Hindlimb muscle (tissue), 1 donor: Measurements from ENCODE around the gene ACSBG1. TPM values are rescaled to one million over a fixed set of nuclear protein-coding genes. Genes with fewer than 3 reads are reported as not detected.
A peak's percentile ranks its signal among the peaks of the same experiment; 100 is the strongest.
"Not testable (repeated sequence)": the region's sequence is repeated elsewhere in the genome, so short reads cannot be mapped to it uniquely, and the experiment has no call there.

Experiments
- DNase-seq: peaks from one replicate; pipeline ENCODE4 v3.0.0-alpha.2; 2013
- polyA plus RNA-seq: library from polyadenylated mRNA; unstranded; fragments of 120-200 nt; gene quantifications from one replicate; pipeline ENCODE4 v1.2.1, GENCODE V29; 2013; ENCODE audit not compliant: insufficient read length

Gene ACSBG1
- polyA plus RNA-seq, 1 donor, result 0.44 TPM

GRCh38 chr15:78162038-78162437, 72.3 kb downstream of the ACSBG1 start:
- no peak for DNase-seq

GRCh38 chr15:78159395-78159794, 75.0 kb downstream of the ACSBG1 start:
- no peak for DNase-seq

GRCh38 chr15:78157203-78157602, 77.2 kb downstream of the ACSBG1 start:
- DNase-seq, result no peak

GRCh38 chr15:78156653-78157052, 77.7 kb downstream of the ACSBG1 start:
- DNase-seq, result no peak

- DNase-seq, result no peak
These were observed 78.9 kb downstream of the ACSBG1 start for GRCh38 chr15:78155355-78155939.

GRCh38 chr15:78154955-78155354, 79.4 kb downstream of the ACSBG1 start:
- DNase-seq, result no peak

GRCh38 chr15:78151075-78151474, 83.3 kb downstream of the ACSBG1 start:
- not testable (repeated sequence) for DNase-seq

- no peak for DNase-seq
These were observed 84.3 kb downstream of the ACSBG1 start for GRCh38 chr15:78149805-78150751.

GRCh38 chr15:78149068-78149804, 85.1 kb downstream of the ACSBG1 start, which contains the start of gene IDH3A:
Gene IDH3A (plus strand): TSS chr15:78149362. CDS start chr15:78149404, 42 bp downstream.
- peak; percentile 100 for DNase-seq

- no peak for DNase-seq
These were observed 85.8 kb downstream of the ACSBG1 start for GRCh38 chr15:78148392-78149067.

GRCh38 chr15:78147566-78147965, 86.8 kb downstream of the ACSBG1 start:
- DNase-seq, result no peak

- no peak for DNase-seq
These were observed 87.8 kb downstream of the ACSBG1 start for GRCh38 chr15:78146425-78147154.

- DNase-seq, result no peak
These were observed 92.0 kb downstream of the ACSBG1 start for GRCh38 chr15:78142332-78142731.

GRCh38 chr15:78140292-78140691, 94.1 kb downstream of the ACSBG1 start:
- DNase-seq, result no peak

- DNase-seq, result no peak
These were observed 94.8 kb downstream of the ACSBG1 start for GRCh38 chr15:78139578-78139977.

- no peak for DNase-seq
These were observed 100.6 kb downstream of the ACSBG1 start for GRCh38 chr15:78133801-78134200.

- peak; percentile 78 for DNase-seq
These were observed 102.9 kb downstream of the ACSBG1 start, which contains the start of gene CIB2 for GRCh38 chr15:78131295-78132061. Gene CIB2 (minus strand): TSS chr15:78131445. CDS start chr15:78131215, 230 bp downstream.

- no peak for DNase-seq
These were observed 103.7 kb downstream of the ACSBG1 start for GRCh38 chr15:78130466-78131294.

GRCh38 chr15:78129751-78130287, 104.5 kb downstream of the ACSBG1 start:
- no peak for DNase-seq
